Astrocyte of the spinal cord (primary cell): ENCODE results near the gene ANKRD27.
"Not testable (repeated sequence)": the region's sequence is repeated elsewhere in the genome, so short reads cannot be mapped to it uniquely, and the experiment has no call there.

Source experiments
- DNase-seq: peaks from one replicate; pipeline ENCODE4 v3.0.0; 2011; ENCODE audit warnings: low read depth, low spot score
- H3K4me3 ChIP-seq: 2 replicates; pipeline ENCODE4 v1.5.1; 2011; ENCODE audit warnings: low read depth, mild to moderate bottlenecking, low read length, moderate library complexity
- in situ Hi-C: cut with HindIII; loops from 2 replicates; pipeline ENCODE4 v1.10.0; 2017; ENCODE audit warnings: low sequenced_read_pairs
- TF ChIP-seq, protein P1 (sequence below): IDR thresholded peaks from 2 replicates; pipeline ENCODE4 v1.5.1; 2012; ENCODE audit warnings: low read depth, mild to moderate bottlenecking, low read length, inconsistent platforms

Gene ANKRD27

GRCh38 chr19:32662186-32662585, 12.8 kb downstream of the ANKRD27 start:
- DNase-seq: peak; percentile 49
- H3K4me3 ChIP-seq: no peak overlapping the region
- in situ Hi-C loops: no loop called here
- TF ChIP-seq, protein P1, sequence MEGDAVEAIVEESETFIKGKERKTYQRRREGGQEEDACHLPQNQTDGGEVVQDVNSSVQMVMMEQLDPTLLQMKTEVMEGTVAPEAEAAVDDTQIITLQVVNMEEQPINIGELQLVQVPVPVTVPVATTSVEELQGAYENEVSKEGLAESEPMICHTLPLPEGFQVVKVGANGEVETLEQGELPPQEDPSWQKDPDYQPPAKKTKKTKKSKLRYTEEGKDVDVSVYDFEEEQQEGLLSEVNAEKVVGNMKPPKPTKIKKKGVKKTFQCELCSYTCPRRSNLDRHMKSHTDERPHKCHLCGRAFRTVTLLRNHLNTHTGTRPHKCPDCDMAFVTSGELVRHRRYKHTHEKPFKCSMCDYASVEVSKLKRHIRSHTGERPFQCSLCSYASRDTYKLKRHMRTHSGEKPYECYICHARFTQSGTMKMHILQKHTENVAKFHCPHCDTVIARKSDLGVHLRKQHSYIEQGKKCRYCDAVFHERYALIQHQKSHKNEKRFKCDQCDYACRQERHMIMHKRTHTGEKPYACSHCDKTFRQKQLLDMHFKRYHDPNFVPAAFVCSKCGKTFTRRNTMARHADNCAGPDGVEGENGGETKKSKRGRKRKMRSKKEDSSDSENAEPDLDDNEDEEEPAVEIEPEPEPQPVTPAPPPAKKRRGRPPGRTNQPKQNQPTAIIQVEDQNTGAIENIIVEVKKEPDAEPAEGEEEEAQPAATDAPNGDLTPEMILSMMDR: no peak

- in situ Hi-C loops: no loop called here
- TF ChIP-seq, protein P1: no peak
- no peak for DNase-seq
- no peak overlapping the region for H3K4me3 ChIP-seq
Measured at GRCh38 chr19:32661318-32661717, 13.7 kb downstream of the ANKRD27 start.

DNA sequence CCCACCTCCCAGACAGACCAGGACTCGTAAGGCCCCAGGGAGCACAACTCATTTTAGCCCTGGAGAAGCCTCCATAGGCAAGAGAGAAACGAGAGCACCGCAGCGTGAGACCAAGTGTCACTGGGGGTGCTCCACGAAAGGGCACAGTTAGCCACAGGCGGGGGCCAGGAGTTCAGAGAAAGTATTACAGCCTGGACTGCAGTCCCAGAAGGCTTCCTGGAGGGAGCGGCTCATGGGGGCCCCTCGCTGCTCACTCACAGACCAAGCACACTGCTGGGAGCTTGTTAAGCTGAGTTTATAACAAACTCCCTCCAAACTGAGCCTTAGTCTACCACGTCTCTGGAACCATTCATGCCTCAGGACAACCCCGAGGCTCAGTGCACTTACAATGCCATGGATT, 16.5 kb downstream of the ANKRD27 start:
- DNase-seq: no peak
- no peak overlapping the region for H3K4me3 ChIP-seq
- TF ChIP-seq, protein P1: no peak
- in situ Hi-C loops: no loop called here

- TF ChIP-seq, protein P1: no peak
- DNase-seq: no peak
- no peak overlapping the region for H3K4me3 ChIP-seq
- in situ Hi-C loops: no loop called here
Measured at GRCh38 chr19:32658075-32658474, 16.9 kb downstream of the ANKRD27 start.

DNA sequence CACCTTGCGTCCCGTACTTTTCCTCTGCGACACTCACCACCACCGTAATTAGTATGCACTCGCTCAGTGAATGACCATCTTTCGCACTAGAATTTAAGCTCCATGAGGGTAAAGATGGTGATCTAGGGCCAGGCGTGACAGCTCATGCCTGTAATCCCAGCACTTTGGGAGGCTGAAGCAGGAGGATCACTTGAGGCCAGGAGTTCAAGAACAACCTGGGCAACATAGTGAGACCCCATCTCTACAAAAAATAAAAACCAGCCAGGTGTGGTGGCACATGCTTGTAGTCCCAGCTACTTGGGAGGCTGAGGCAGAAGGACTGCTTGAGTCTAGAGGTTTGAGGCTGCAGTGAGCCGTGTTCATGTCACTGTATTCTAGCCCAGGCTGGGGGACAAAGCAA, 18.6 kb downstream of the ANKRD27 start:
- H3K4me3 ChIP-seq, in situ Hi-C loops, DNase-seq: not testable (repeated sequence)

- no peak overlapping the region for H3K4me3 ChIP-seq
- in situ Hi-C loops: no loop called here
- no peak for DNase-seq
- TF ChIP-seq, protein P1: no peak
Measured at GRCh38 chr19:32653599-32653915, 21.4 kb downstream of the ANKRD27 start.

DNA sequence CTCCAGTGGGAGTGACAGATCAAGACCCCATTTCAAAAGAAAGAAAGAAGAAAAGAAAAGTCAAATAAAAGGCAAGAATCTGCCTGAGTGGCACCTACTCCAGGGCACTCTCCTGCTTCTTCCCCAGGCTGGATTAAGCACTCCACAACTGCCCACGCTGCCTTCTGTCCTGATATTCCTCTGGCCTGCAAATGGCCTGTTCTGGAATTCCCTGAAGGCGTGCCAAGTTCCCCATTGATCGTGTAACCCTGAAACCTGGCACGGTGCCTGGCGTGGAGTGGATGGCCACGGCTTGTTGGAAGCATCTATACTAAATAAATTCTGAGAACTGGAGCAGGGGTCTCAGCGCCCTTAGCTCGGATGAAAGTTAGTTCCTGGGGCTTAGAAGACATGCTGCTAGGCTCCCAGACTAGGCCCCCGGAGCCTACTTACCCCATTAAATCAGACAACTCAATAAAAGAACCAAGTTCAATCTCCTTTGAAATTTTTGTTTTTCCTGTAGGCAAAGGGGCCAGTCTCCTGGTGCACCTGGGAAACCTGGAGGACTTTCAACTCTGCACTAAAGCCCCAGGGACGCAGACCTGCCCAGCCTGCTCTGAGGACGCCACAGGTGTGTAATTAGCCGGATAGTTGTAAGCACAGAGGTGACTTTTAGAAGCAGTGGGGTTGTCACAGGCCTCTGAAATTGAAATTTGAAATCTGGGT, 21.9 kb downstream of the ANKRD27 start:
- in situ Hi-C loops: no loop called here
- no peak overlapping the region for H3K4me3 ChIP-seq
- DNase-seq: peak; percentile 57
- TF ChIP-seq, protein P1: no peak

DNA sequence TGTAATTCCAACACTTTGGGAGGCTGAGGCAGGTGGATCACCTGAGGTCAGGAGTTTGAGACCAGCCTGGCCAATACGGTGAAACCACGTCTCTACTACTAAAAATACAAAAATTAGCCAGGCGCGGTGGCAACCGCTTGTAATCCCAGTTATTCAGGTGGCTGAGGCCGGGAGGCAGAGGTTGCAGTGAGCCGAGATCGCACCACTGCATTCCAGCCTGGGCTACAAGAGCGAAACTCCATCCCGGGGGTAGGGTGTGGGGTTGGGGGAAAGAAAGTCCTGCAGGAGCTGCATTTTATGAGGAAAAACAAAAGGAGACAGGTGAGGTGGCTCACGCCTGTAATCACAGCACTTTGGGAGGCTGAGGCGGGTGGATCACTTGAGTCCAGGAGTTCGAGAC, 22.6 kb downstream of the ANKRD27 start:
- in situ Hi-C loops, H3K4me3 ChIP-seq, DNase-seq: not testable (repeated sequence)
